Ishikawa (cell line): ENCODE data around the gene LAMP5.

Experiments used
- CEBPB ChIP-seq: IDR thresholded peaks from 2 replicates; pipeline ENCODE4 v1.6.1; 2012
- CREB1 ChIP-seq: IDR thresholded peaks from 2 replicates; pipeline ENCODE4 v1.6.1; 2012; ENCODE audit warnings: low read depth
- REST ChIP-seq: IDR thresholded peaks from 2 replicates; pipeline ENCODE4 v1.6.1; 2012; ENCODE audit warnings: low read depth, mild to moderate bottlenecking
- TEAD4 ChIP-seq: IDR thresholded peaks from 2 replicates; pipeline ENCODE4 v1.6.1; 2012
- YY1 ChIP-seq: IDR thresholded peaks from 2 replicates; pipeline ENCODE4 v1.6.1; 2012; ENCODE audit warnings: low read depth
- TF ChIP-seq, protein P1 (sequence below): IDR thresholded peaks from 2 replicates; pipeline ENCODE4 v1.6.1; 2012
- TF ChIP-seq, protein P2 (sequence below): IDR thresholded peaks from 2 replicates; pipeline ENCODE4 v1.6.1; 2012

DNA sequence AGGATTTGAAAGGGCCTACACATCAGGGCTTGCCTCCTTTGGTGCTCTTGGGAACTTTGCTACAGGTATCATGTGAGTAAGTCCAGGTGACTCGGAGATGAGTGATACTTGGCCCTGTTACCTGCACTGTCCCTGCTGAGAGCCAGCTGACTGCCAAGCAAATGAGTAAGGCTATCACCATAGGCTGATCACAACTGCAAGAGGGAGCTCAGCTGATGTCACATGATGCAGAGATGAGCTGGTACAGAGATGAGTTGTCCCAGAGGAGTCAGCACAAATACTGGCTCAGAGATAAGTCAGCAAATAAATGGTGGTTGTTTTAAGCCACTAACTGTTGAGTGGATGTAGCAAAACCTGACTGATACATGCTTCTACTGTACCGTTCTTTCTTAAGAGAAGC, 41.4 kb downstream of the LAMP5 start:
- no peak for TF ChIP-seq TEAD4
- TF ChIP-seq, protein P1, sequence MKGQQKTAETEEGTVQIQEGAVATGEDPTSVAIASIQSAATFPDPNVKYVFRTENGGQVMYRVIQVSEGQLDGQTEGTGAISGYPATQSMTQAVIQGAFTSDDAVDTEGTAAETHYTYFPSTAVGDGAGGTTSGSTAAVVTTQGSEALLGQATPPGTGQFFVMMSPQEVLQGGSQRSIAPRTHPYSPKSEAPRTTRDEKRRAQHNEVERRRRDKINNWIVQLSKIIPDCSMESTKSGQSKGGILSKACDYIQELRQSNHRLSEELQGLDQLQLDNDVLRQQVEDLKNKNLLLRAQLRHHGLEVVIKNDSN = no peak
- no peak for TF ChIP-seq CEBPB
- no peak for TF ChIP-seq REST
- TF ChIP-seq CREB1 = no peak
- TF ChIP-seq, protein P2, sequence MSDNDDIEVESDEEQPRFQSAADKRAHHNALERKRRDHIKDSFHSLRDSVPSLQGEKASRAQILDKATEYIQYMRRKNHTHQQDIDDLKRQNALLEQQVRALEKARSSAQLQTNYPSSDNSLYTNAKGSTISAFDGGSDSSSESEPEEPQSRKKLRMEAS = no peak
- no peak for TF ChIP-seq YY1
